IMR-90 (cell line): ENCODE results near the gene ZNHIT2. TPM values are rescaled to one million over a fixed set of nuclear protein-coding genes. Genes with fewer than 3 reads are reported as not detected.

Experiments
- ATAC-seq: fragments of 200-7000 bp; cut with Tn5 transposase; 2 replicates; pipeline ENCODE4 v1.9.1; 2020; ENCODE audit warnings: low read depth, mild to moderate bottlenecking, moderate library complexity
- BruUV-seq: library from RNA; stranded (reverse); fragments of 400-500 nt; replicated peaks from 2 replicates; lab custom pipeline; 2021; lab: Mats Ljungman, UMichigan
- CTCF ChIA-PET: fragments of 300-600 bp; formaldehyde crosslinking; extraction: SDS; loops from one replicate; lab custom pipeline; 2021; ENCODE audit warnings: antibody characterized with exemption; lab: Yijun Ruan, JAX
- POLR2A ChIA-PET: fragments of 300-600 bp; sonication (Branson Sonifier 250); formaldehyde crosslinking; loops from one replicate; lab custom pipeline; 2022; ENCODE audit warnings: antibody characterized with exemption; ENCODE audit not compliant: unreplicated experiment; lab: Charles Lee
- DNase-seq: peaks from one replicate; pipeline ENCODE4 v3.0.0; 2013
- H2AFZ ChIP-seq: replicated peaks from 2 replicates; pipeline ENCODE3; 2013; ENCODE audit warnings: low read length, mild to moderate bottlenecking; ENCODE audit not compliant: poor library complexity
- H2AK5ac ChIP-seq: 2 replicates; pipeline ENCODE4 v1.6.1; 2013; ENCODE audit warnings: low read depth, low read length, inconsistent platforms
- H2AK9ac ChIP-seq: replicated peaks from 2 replicates; pipeline ENCODE3; 2013; ENCODE audit warnings: mild to moderate bottlenecking, low read depth, low read length, moderate library complexity; ENCODE audit not compliant: poor library complexity
- H2BK120ac ChIP-seq: 2 replicates; pipeline ENCODE4 v1.6.1; 2013; ENCODE audit warnings: low read depth, low read length, inconsistent platforms
- H2BK15ac ChIP-seq: 3 replicates; pipeline ENCODE4 v1.6.1; 2013; ENCODE audit warnings: low read depth, low read length, inconsistent platforms
- H2BK20ac ChIP-seq: 2 replicates; pipeline ENCODE4 v1.6.1; 2013; ENCODE audit warnings: low read depth, mild to moderate bottlenecking, inconsistent platforms, low read length, moderate library complexity
- H2BK5ac ChIP-seq: 2 replicates; pipeline ENCODE4 v1.6.1; 2013; ENCODE audit warnings: mild to moderate bottlenecking, low read depth, low read length, inconsistent platforms; ENCODE audit not compliant: poor library complexity, severe bottlenecking
- H3K14ac ChIP-seq: replicated peaks from 2 replicates; pipeline ENCODE4 v1.6.1; 2013; ENCODE audit warnings: low read depth, low read length, inconsistent platforms
- H3K18ac ChIP-seq: 2 replicates; pipeline ENCODE4 v1.6.1; 2013; ENCODE audit warnings: low read depth, low read length, control low read depth
- H3K23ac ChIP-seq: 2 replicates; pipeline ENCODE4 v1.6.1; 2013; ENCODE audit warnings: low read depth, low read length, inconsistent platforms
- H3K27ac ChIP-seq: 2 replicates; pipeline ENCODE4 v1.5.1; 2013; ENCODE audit warnings: mild to moderate bottlenecking, control low read depth, low read length; ENCODE audit not compliant: insufficient read depth
- H3K27me3 ChIP-seq: 2 replicates; pipeline ENCODE4 v1.6.1; 2013; ENCODE audit warnings: low read length; ENCODE audit not compliant: control insufficient read depth, insufficient read depth
- H3K36me3 ChIP-seq: 2 replicates; pipeline ENCODE4 v1.6.1; 2013; ENCODE audit warnings: low read length, mixed read lengths; ENCODE audit not compliant: control insufficient read depth, insufficient read depth
- H3K4ac ChIP-seq: 2 replicates; pipeline ENCODE4 v1.6.1; 2013; ENCODE audit warnings: low read depth, low read length, inconsistent platforms
- H3K4me1 ChIP-seq: 2 replicates; pipeline ENCODE4 v1.6.1; 2013; ENCODE audit warnings: low read length, mixed read lengths; ENCODE audit not compliant: control insufficient read depth, insufficient read depth
- H3K4me2 ChIP-seq: 2 replicates; pipeline ENCODE4 v1.6.1; 2013; ENCODE audit warnings: low read depth, mild to moderate bottlenecking, control low read depth, low read length, moderate library complexity
- H3K4me3 ChIP-seq: 2 replicates; pipeline ENCODE4 v1.5.1; 2013; ENCODE audit warnings: low read depth, mild to moderate bottlenecking, control low read depth, low read length, moderate library complexity; ENCODE audit not compliant: insufficient read depth
- H3K56ac ChIP-seq: 2 replicates; pipeline ENCODE4 v1.6.1; 2013; ENCODE audit warnings: low read length, inconsistent platforms; ENCODE audit not compliant: insufficient read depth; ENCODE audit errors: extremely low read depth
- H3K79me1 ChIP-seq, 2 experiments: 2 replicates each; pipeline ENCODE4 v1.6.1; 2013; ENCODE audit warnings: low read length in 2 of 2, inconsistent platforms in 1 of 2, low read depth in 1 of 2
- H3K9ac ChIP-seq: 2 replicates; pipeline ENCODE4 v1.6.1; 2013; ENCODE audit warnings: low read depth, low read length, control low read depth
- H3K9me1 ChIP-seq: 2 replicates; pipeline ENCODE4 v1.6.1; 2013; ENCODE audit warnings: low read length, inconsistent platforms; ENCODE audit not compliant: insufficient read depth
- H3K9me3 ChIP-seq: 2 replicates; pipeline ENCODE4 v1.6.1; 2013; ENCODE audit warnings: low read length; ENCODE audit not compliant: control insufficient read depth, insufficient read depth
- H4K20me1 ChIP-seq: 2 replicates; pipeline ENCODE4 v1.6.1; 2013; ENCODE audit warnings: low read length, inconsistent platforms; ENCODE audit not compliant: insufficient read depth
- H4K5ac ChIP-seq: 2 replicates; pipeline ENCODE4 v1.6.1; 2013; ENCODE audit warnings: mild to moderate bottlenecking, low read depth, low read length, control low read depth
- H4K8ac ChIP-seq, 2 experiments: 2 replicates each; pipeline ENCODE4 v1.6.1; 2013; ENCODE audit warnings: low read depth in 2 of 2, low read length in 2 of 2, control low read depth in 1 of 2, inconsistent platforms in 1 of 2
- H4K91ac ChIP-seq: 2 replicates; pipeline ENCODE4 v1.6.1; 2013; ENCODE audit warnings: low read depth, low read length, inconsistent platforms; ENCODE audit not compliant: insufficient read depth
- BHLHE40 ChIP-seq: fragments of 150-350 bp; IDR thresholded peaks from 2 replicates; pipeline ENCODE4 v1.6.1; 2016; ENCODE audit warnings: mild to moderate bottlenecking, low read depth, low read length
- CHD1 ChIP-seq: IDR thresholded peaks from 2 replicates; pipeline ENCODE4 v1.6.1; 2012; ENCODE audit warnings: low read depth, low read length, improper control_type of control experiment
- MAFK ChIP-seq: IDR thresholded peaks from 2 replicates; pipeline ENCODE4 v1.6.1; 2012; ENCODE audit warnings: low read depth, low read length, improper control_type of control experiment
- MAZ ChIP-seq: IDR thresholded peaks from 2 replicates; pipeline ENCODE4 v1.6.1; 2012; ENCODE audit warnings: low read depth, mild to moderate bottlenecking, low read length, improper control_type of control experiment, moderate library complexity, borderline replicate concordance
- MXI1 ChIP-seq: IDR thresholded peaks from 2 replicates; pipeline ENCODE4 v1.6.1; 2012; ENCODE audit warnings: low read depth, mild to moderate bottlenecking, low read length, moderate library complexity, borderline replicate concordance
- POLR2A ChIP-seq: IDR thresholded peaks from 2 replicates; pipeline ENCODE4 v1.6.1; 2012; ENCODE audit warnings: mild to moderate bottlenecking, low read depth, low read length
- RFX5 ChIP-seq: IDR thresholded peaks from 2 replicates; pipeline ENCODE4 v1.8.0; 2012; ENCODE audit warnings: low read depth, mild to moderate bottlenecking, low read length, moderate library complexity
- SMC3 ChIP-seq: fragments of 150-350 bp; IDR thresholded peaks from 2 replicates; pipeline ENCODE4 v1.6.1; 2016; ENCODE audit warnings: low read depth, mild to moderate bottlenecking, antibody characterized with exemption, low read length, moderate library complexity
- WGBS, 2 experiments: methylation state at CpG; one replicate each; pipeline versions ENCODE4 v1.1.5 to v1.1.7; 2013; ENCODE audit warnings: missing lambda C conversion rate in 2 of 2; ENCODE audit not compliant: insufficient read length in 1 of 2; ENCODE audit errors: extremely low coverage in 2 of 2; 5-methylcytosine and 5-hydroxymethylcytosine counted together
- dilution Hi-C: fragments of 300-500 bp; cut with HindIII; formaldehyde crosslinking; loops from one replicate; pipeline ENCODE4 v1.14.3; 2018; ENCODE audit warnings: low sequenced_read_pairs; ENCODE audit not compliant: unreplicated experiment
- in situ Hi-C: fragments of 300-500 bp; cut with MboI; formaldehyde crosslinking; loops from 3 replicates; pipeline ENCODE4 v1.14.3; 2019; ENCODE audit warnings: low sequenced_read_pairs, inconsistent platforms, mixed read lengths
- intact Hi-C: fragments of 100-400 bp; cut with micrococcal nuclease; formaldehyde crosslinking; loops from 2 replicates; pipeline ENCODE4 v1.10.0; 2022
- polyA plus RNA-seq, 3 experiments: library from polyadenylated mRNA; depleted of rRNA; stranded (reverse); fragments of >200 nt; gene quantifications; 2 replicates each; pipeline ENCODE4 v1.2.3, GENCODE V29; 2012; ENCODE audit warnings: low replicate concordance in 1 of 3
- total RNA-seq: library from RNA; depleted of rRNA; stranded (reverse); fragments of >200 nt; gene quantifications from 2 replicates; pipeline ENCODE4 v1.2.3, GENCODE V29; 2012
- TF ChIP-seq, protein P1 (sequence below): fragments of 150-350 bp; IDR thresholded peaks from 2 replicates; pipeline ENCODE4 v1.6.1; 2016; ENCODE audit warnings: low read depth, mild to moderate bottlenecking, low read length, moderate library complexity, borderline replicate concordance
- TF ChIP-seq, protein P2 (sequence below): fragments of 150-350 bp; IDR thresholded peaks from 2 replicates; pipeline ENCODE4 v1.6.1; 2017; ENCODE audit warnings: mild to moderate bottlenecking, antibody characterized with exemption, low read length, low read depth

ZNHIT2 gene
- total and polyA plus RNA-seq, 2 of the 4 experiments (the other 2 are of a cell fraction): 3.9 to 5.9 TPM

DNA sequence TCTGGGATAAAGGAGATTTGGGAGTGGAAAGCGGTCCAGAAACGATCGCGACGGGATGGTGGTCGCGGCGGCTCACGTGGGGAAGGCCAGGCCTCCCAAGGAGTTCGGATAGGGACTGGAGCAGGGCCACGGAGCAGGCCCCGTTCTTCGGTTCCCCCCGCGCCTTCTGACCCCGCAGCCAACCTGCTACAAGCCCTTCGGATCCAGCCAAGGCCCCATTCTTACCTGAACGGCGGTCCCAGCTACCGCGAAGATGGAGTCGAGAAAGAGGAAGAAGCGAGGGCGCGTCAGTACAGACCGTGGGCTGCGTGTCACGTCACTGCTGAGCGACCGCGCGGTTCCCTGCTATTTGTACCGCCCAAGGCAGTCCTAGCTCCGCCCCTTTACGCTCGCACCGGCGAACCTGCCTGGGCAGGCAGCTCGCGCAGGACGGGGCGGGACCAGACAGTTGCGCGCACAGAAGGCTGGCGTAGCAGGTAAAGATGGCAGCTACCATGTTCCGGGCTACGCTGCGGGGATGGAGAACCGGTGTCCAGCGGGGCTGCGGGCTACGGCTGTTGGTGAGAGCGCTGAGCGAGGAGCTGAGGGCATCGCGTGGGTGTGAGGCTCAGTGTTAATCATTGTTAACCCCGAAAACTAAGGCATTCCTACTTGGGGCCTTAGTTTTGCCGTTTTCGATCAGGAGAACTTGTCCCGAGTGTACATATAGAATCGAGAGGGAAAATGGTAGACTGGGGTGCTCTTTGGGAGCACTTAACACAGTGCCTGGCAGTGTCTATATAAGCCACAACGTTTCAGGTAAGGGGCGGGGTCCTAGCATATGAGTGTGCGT, 4.6 kb upstream of the ZNHIT2 start, which contains the start of the genes FAU and MRPL49:
Gene FAU, minus strand, starts transcription at position 270 of the 832 bp plus-strand sequence. CDS start 321 bp downstream, outside the sequence.
Gene MRPL49, plus strand, starts transcription at position 457 of the 832 bp plus-strand sequence. Its CDS starts 26 bp downstream, at position 483.
- WGBS, 2 experiments: 0% methylated on average over 41 of the region's 64 CpGs; no CpG with 5 or more reads in 1 of the 2 experiments
- peak; percentile 87 for ATAC-seq
- Histone ChIP-seq H3K4me2 (peak within 1 kb of the TSS; percentile 97), H2BK15ac (0 out of 3 replicates have a peak within 1 kb of the TSS, but pooled peaks have one; percentile 12), H3K14ac (peak within 1 kb of the TSS; percentile 98), H2AK5ac (peak within 1 kb of the TSS; percentile 92), H2BK20ac (no peak within 1 kb of the TSS), H2BK5ac (peak within 1 kb of the TSS; percentile 93), H3K27me3 (no peaks in the 10 kb centered on the region), H3K23ac (peak within 1 kb of the TSS; percentile 94), H3K9me1 (0 out of 2 replicates have a peak, but pooled peaks cover 4% of the 10 kb centered on the region), H3K79me1 (peaks cover 27 to 66% of the 10 kb centered on the region in 2 experiments), H3K9ac (peak within 1 kb of the TSS; percentile 87), H3K4me3 (peak within 1 kb of the TSS; percentile 74), H2AK9ac (peak within 1 kb of the TSS; percentile 100), H3K56ac (peak within 1 kb of the TSS; percentile 95), H3K9me3 (no peaks in the 10 kb centered on the region), H3K36me3 (peaks cover 42% of the 10 kb centered on the region), H3K4me1 (no peaks in the 10 kb centered on the region; the same call in 1 of the 2 replicates), H4K20me1 (peaks cover 6% of the 10 kb centered on the region; the same call in 1 of the 2 replicates), H2BK120ac (peak within 1 kb of the TSS; percentile 71), H3K4ac (peak within 1 kb of the TSS; percentile 96), H4K91ac (peak within 1 kb of the TSS; percentile 83), H3K18ac (peak within 1 kb of the TSS; percentile 64), H4K8ac (peak within 1 kb of the TSS; percentile 90 to 98), H3K27ac (peak within 1 kb of the TSS; percentile 82), H2AFZ (peak within 1 kb of the TSS; percentile 99), H4K5ac (peak within 1 kb of the TSS; percentile 94)
- POLR2A ChIA-PET: interaction anchor here (0.7 to 0.9 kb wide), 3 partner anchors 10 to 12 kb away, joined by 3 to 4 read pairs (median 3); partner anchors contain the start of genes SYVN1 and TM7SF2
- DNase-seq: peak; percentile 96
- in situ Hi-C loops (no loop called here), intact Hi-C loops (loop anchor here (5.0 kb wide), 1 partner anchor 60 kb away; the partner anchor contains the start of gene CAPN1), dilution Hi-C loops (no loop called here)
- BruUV-seq: TSS peak; percentile 78
- peak; percentile 58 for TF ChIP-seq BHLHE40
- TF ChIP-seq MAFK: 0 out of 2 replicates have a peak, but pooled peaks have one; percentile 8
- TF ChIP-seq CHD1: peak; percentile 43; the same call in 1 of the 2 replicates
- no peak for TF ChIP-seq SMC3
- no peak for TF ChIP-seq RFX5
- TF ChIP-seq, protein P1, sequence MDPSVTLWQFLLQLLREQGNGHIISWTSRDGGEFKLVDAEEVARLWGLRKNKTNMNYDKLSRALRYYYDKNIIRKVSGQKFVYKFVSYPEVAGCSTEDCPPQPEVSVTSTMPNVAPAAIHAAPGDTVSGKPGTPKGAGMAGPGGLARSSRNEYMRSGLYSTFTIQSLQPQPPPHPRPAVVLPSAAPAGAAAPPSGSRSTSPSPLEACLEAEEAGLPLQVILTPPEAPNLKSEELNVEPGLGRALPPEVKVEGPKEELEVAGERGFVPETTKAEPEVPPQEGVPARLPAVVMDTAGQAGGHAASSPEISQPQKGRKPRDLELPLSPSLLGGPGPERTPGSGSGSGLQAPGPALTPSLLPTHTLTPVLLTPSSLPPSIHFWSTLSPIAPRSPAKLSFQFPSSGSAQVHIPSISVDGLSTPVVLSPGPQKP: no peak
- 0 out of 2 replicates have a peak, but pooled peaks have one; percentile 40 for TF ChIP-seq MAZ
- TF ChIP-seq POLR2A: peak; percentile 88; the same call in 1 of the 2 replicates
- 0 out of 2 replicates have a peak, but pooled peaks have one; percentile 70 for TF ChIP-seq MXI1
- TF ChIP-seq, protein P2, sequence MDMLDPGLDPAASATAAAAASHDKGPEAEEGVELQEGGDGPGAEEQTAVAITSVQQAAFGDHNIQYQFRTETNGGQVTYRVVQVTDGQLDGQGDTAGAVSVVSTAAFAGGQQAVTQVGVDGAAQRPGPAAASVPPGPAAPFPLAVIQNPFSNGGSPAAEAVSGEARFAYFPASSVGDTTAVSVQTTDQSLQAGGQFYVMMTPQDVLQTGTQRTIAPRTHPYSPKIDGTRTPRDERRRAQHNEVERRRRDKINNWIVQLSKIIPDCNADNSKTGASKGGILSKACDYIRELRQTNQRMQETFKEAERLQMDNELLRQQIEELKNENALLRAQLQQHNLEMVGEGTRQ: no peak
- CTCF ChIA-PET: interaction anchor here (0.6 kb wide), 4 partner anchors 13 to 881 kb away, joined by 3 to 5 read pairs (median 4); no protein-coding TSS in a partner anchor
